GM21360 (cell line): ENCODE data around the gene HTR2A.

Experiments used
- ATAC-seq: cut with Tn5 transposase; IDR thresholded peaks from one replicate; pipeline ENCODE4 v1.9.1; 2021; ENCODE audit warnings: mild to moderate bottlenecking, moderate library complexity; ENCODE audit not compliant: unreplicated experiment

The HTR2A gene

DNA sequence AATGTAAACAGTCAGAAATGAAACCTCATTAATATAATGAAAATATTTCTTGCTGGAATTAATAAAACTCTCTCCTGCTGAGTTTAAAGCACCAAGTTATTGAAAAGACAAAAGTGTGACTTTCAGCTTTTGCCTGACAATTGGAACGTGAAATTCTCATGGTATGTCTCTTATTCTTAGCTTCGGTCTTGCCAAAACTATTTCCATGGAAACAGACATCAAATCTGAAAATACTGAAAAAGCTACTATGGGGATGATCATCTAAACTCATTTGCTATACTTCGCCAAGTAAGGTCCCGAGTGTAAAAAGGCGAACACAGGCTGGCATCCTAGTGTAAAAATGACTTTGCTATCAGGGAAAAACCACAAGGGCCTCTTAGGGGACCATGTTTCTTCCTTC, 22.8 kb downstream of the HTR2A start:
- ATAC-seq: no peak

GRCh38 chr13:46871557-46871956, 25.3 kb downstream of the HTR2A start:
- ATAC-seq: no peak

GRCh38 chr13:46868091-46868490, 28.8 kb downstream of the HTR2A start:
- no peak for ATAC-seq

GRCh38 chr13:46866150-46866549, 30.7 kb downstream of the HTR2A start:
- no peak for ATAC-seq

- no peak for ATAC-seq
Measured at GRCh38 chr13:46864941-46865340, 31.9 kb downstream of the HTR2A start.

- no peak for ATAC-seq
Measured at GRCh38 chr13:46861959-46862358, 34.9 kb downstream of the HTR2A start.

- ATAC-seq: no peak
Measured at GRCh38 chr13:46860722-46861121, 36.1 kb downstream of the HTR2A start.

DNA sequence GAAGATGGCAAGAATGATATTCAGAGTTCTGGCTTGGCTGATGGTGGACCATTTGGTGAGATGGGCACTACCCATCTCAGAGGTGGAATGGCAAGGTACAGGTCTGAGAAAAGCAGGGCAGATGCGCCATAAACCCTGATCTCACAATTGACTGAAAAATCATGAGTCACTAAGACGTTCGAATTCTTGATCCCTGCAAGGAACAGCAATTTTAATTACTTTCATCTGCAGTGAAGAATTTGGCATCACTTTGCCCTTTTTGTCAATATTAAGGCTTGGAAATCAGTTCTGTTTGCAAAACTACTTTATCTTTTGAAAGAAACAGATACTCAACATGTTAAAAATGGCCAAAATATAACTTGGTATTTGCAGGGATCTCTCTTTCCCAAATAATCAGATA, 38.1 kb downstream of the HTR2A start:
- no peak for ATAC-seq

DNA sequence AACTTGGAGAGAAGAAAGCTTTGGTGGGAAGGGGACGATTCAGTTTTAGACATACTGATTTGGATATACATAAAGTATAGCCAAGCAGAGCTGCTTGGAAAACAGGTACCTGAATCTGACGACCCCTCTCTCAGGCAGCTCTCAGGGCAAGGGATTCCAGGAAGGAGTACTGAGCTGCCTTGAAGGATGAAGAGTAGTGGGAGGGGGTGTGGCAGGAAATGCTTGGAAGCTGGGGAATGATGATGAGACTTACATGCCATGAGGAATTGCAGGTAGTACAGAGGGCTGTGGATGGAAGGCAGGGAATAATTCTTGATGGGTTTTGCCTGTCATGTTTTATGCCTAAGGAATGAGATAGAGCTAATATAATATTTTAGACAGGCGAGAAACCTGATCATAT, 38.7 kb downstream of the HTR2A start:
- ATAC-seq: no peak

- ATAC-seq: no peak
Measured at GRCh38 chr13:46855664-46856063, 41.2 kb downstream of the HTR2A start.

GRCh38 chr13:46855166-46855565, 41.7 kb downstream of the HTR2A start:
- peak; percentile 78 for ATAC-seq

DNA sequence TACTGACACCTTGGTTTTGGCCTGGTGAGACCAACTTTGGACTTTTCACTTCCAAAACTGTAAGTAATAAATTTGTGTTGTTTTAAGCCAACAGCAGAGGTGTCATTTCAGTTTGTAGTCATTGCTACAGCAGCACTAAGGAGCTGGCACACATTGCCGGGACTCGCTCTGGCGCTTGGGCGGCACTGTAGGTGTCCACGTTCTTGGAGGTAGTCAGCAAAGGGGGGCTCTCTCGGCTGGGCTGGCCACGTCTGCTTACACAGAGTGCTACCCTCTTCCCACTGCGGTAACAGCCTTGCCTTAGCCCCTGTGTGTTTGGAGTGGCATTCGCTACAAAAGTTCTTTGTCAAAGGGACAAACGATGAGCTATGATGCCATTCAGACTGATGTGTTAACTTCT, 44.7 kb downstream of the HTR2A start:
- no peak for ATAC-seq

DNA sequence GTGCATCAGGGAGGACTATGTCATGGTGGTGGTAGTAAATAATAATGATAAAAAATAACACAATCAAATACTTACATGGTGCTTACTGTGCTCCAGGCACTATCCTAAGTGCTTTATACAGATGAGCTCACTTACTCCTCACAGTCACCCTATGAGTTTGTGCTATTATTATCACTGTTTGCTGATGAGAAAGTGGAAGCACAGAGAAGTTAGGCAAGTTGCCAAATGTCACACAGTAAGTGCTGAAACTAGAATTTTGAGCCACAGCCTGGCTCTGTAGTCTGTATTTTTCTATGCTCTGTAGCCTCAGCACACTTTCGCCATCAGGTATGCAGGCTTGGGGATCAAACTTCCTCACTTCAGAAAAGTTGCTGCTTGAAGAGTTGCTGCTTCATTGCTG, 46.6 kb downstream of the HTR2A start:
- ATAC-seq: no peak

GRCh38 chr13:46846726-46847125, 50.1 kb downstream of the HTR2A start:
- no peak for ATAC-seq

- ATAC-seq: no peak
Measured at GRCh38 chr13:46845146-46845545, 51.7 kb downstream of the HTR2A start.

DNA sequence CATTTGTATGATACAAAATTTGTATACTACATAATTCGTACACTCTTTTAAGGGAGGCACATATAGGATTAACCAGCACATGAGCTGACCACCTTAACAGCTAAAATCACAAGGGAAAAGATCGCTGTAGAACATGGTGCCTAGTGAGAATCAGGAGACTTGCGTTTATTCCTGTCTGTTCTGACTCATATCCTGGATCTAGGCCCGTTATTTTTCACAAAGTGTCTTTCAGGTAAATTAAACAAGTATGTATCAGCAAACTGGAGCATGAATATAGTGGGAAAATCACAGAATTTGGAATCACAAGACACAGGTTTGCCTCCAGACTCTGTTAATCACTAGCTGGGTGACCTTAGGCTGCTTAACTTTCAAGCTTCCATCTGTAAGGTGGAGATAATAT, 52.4 kb downstream of the HTR2A start:
- no peak for ATAC-seq

GRCh38 chr13:46839399-46839798, 57.5 kb downstream of the HTR2A start:
- ATAC-seq: no peak

DNA sequence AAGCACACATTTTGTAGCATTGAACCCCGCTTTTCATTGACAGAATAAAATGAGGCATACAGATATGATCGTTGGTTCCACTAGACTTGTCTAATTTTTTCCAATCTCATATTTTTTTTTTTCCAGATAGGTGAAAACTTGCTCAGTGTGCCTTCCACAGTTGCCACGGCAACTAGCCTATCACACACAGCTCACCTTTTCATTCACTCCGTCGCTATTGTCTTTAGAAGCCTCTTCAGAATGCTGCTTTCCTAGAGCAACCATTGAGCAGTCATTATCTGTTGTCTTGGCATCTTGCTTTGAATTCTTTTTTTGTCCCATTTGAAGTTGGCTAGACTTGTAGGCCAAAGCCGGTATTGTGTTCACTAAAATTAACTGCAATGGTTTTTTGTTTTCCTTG, 62.2 kb downstream of the HTR2A start:
- ATAC-seq: no peak

- ATAC-seq: no peak
Measured at GRCh38 chr13:46831588-46832194, 65.2 kb downstream of the HTR2A start.

DNA sequence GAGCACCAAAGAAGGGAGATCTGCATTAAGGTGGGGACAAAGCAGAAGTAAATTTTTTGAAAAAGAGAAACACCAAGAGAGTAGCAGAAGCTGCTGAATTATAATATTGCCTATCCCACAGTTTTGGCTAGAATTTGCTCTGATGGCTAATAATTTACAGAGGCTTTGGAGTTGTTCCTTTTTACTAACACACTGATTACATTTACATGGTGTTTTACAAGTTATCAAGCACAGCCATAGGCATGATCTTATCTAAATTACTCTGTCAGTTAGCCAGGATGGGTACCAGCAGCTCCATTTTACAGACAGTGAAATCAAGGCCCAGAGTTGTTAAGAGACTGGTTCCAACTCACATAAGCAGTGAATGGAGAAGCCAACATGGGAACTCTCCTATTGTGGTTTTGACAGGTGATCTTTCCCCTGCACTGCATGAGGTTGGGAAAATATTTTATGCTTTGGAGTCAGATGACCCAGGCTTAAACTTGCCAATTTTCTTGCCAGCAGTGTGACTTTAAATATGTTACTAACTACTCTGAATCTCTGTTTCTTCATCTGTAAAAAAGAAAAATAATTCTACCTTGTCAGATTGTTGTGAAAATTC, 66.3 kb downstream of the HTR2A start:
- no peak for ATAC-seq

GRCh38 chr13:46822551-46822950, 74.3 kb downstream of the HTR2A start:
- no peak for ATAC-seq

- ATAC-seq: no peak
Measured at GRCh38 chr13:46817838-46818476, 78.9 kb downstream of the HTR2A start.

DNA sequence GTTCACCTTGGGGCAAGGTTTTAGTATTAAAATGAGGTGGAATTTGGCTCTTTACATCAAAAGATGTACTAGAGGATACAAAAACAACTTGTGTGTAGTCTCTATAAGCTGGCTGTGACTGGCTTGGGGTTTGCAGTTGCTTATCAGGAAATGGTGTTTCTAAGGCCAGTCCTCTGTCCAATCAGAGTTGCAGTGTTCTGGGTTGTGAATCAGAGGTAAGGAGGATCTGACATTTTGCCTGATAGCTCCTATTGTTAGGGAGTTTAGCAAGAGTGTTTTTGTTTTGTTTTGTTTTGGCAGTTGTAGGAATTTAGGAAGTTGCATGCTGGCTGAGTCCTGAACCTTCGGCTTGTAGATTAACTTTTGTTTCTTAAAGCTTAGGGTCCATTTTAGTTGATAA, 79.8 kb downstream of the HTR2A start:
- no peak for ATAC-seq
